CD14-positive monocyte (primary cell): ENCODE results near the gene DGCR8. TPM values are rescaled to one million over a fixed set of nuclear protein-coding genes. Genes with fewer than 3 reads are reported as not detected.
A peak's percentile ranks its signal among the peaks of the same experiment; 100 is the strongest.

Experiments
- DNase-seq, 3 donors: peaks; one replicate each; pipeline ENCODE4 v3.0.0-alpha.2; 2011 to 2022
- H2AFZ ChIP-seq: 2 replicates; pipeline ENCODE4 v1.6.0; 2012; ENCODE audit warnings: mild to moderate bottlenecking, low read depth, low read length, inconsistent platforms; ENCODE audit not compliant: insufficient read depth, poor library complexity, severe bottlenecking
- H3K27ac ChIP-seq, 2 donors: 1 replicate in 1 of 2; 2 replicates in 1 of 2; pipeline ENCODE4 v1.5.1; 2012 to 2013; ENCODE audit warnings: low read length in 2 of 2, control low read depth in 1 of 2, inconsistent platforms in 1 of 2, low read depth in 1 of 2, mild to moderate bottlenecking in 1 of 2
- H3K27me3 ChIP-seq, 2 donors: one replicate each; pipeline versions ENCODE4 v1.6.0 to v1.6.1; 2011 to 2013; ENCODE audit warnings: low read length in 2 of 2; ENCODE audit not compliant: control insufficient read depth in 2 of 2, insufficient read depth in 2 of 2
- H3K36me3 ChIP-seq, 2 donors: replicated peaks in 1 of 2; 1 replicate in 1 of 2; 2 replicates in 1 of 2; pipeline versions ENCODE4 v1.5.1 to v1.6.1; 2012 to 2013; ENCODE audit warnings: low read length in 2 of 2, control low read depth in 1 of 2, inconsistent platforms in 1 of 2, mild to moderate bottlenecking in 1 of 2; ENCODE audit not compliant: insufficient read depth in 2 of 2, control insufficient read depth in 1 of 2
- H3K4me1 ChIP-seq, 2 donors: 1 replicate in 1 of 2; 2 replicates in 1 of 2; pipeline versions ENCODE4 v1.5.1 to v1.6.1; 2012 to 2013; ENCODE audit warnings: low read length in 2 of 2, control low read depth in 1 of 2, inconsistent platforms in 1 of 2, mild to moderate bottlenecking in 1 of 2, moderate library complexity in 1 of 2; ENCODE audit not compliant: insufficient read depth in 2 of 2, control insufficient read depth in 1 of 2
- H3K4me2 ChIP-seq: replicated peaks from 2 replicates; pipeline ENCODE3; 2012; ENCODE audit warnings: low read length, moderate library complexity, mild to moderate bottlenecking; ENCODE audit not compliant: poor library complexity, severe bottlenecking; ENCODE audit errors: extremely low read depth
- H3K4me3 ChIP-seq, 3 experiments: fragments of 200-600 bp in 1 of 3; sonication (generic) in 1 of 3; replicated peaks in 1 of 3; 1 replicate in 2 of 3; 2 replicates in 1 of 3; pipeline ENCODE4 v1.5.1; 2011 to 2013; ENCODE audit warnings: low read length in 3 of 3, mild to moderate bottlenecking in 3 of 3, control low read depth in 2 of 3, low read depth in 2 of 3, inconsistent platforms in 1 of 3, moderate library complexity in 1 of 3
- H3K79me2 ChIP-seq: 2 replicates; pipeline ENCODE4 v1.6.0; 2012; ENCODE audit warnings: mild to moderate bottlenecking, control low read depth, inconsistent platforms, low read length, moderate library complexity; ENCODE audit not compliant: insufficient read depth
- H3K9ac ChIP-seq: 2 replicates; pipeline ENCODE4 v1.6.0; 2017; ENCODE audit warnings: low read length, mild to moderate bottlenecking; ENCODE audit not compliant: insufficient read depth, poor library complexity, severe bottlenecking
- H3K9me3 ChIP-seq, 2 donors: replicated peaks in 1 of 2; 1 replicate in 1 of 2; 2 replicates in 1 of 2; pipeline versions ENCODE4 v1.5.1 to v1.6.1; 2012 to 2013; ENCODE audit warnings: low read length in 2 of 2, control low read depth in 1 of 2; ENCODE audit not compliant: control insufficient read depth in 1 of 2, insufficient read depth in 1 of 2
- H4K20me1 ChIP-seq: 2 replicates; pipeline ENCODE4 v1.6.0; 2012; ENCODE audit warnings: mild to moderate bottlenecking, low read length, control low read depth, moderate library complexity; ENCODE audit not compliant: insufficient read depth
- H3K27ac Mint-ChIP-seq, 7 donors: one replicate each; pipeline ENCODE4 v1.8.0; 2020; ENCODE audit warnings: mild to moderate bottlenecking in 7 of 7, mixed read lengths in 7 of 7, moderate library complexity in 6 of 7, inconsistent platforms in 2 of 7
- H3K27me3 Mint-ChIP-seq, 3 donors: one replicate each; pipeline ENCODE4 v1.8.0; 2021 to 2022; ENCODE audit warnings: low read depth in 3 of 3, mild to moderate bottlenecking in 3 of 3, mixed read lengths in 3 of 3, moderate library complexity in 3 of 3, inconsistent platforms in 1 of 3
- H3K36me3 Mint-ChIP-seq, 2 donors: one replicate each; pipeline ENCODE4 v1.8.0; 2020; ENCODE audit warnings: mixed read lengths in 2 of 2, inconsistent platforms in 1 of 2, mild to moderate bottlenecking in 1 of 2
- H3K4me1 Mint-ChIP-seq: one replicate; pipeline ENCODE4 v1.8.0; 2020; ENCODE audit warnings: mild to moderate bottlenecking, mixed read lengths
- H3K4me3 Mint-ChIP-seq, 2 donors: one replicate each; pipeline ENCODE4 v1.8.0; 2020; ENCODE audit warnings: mild to moderate bottlenecking in 2 of 2, mixed read lengths in 2 of 2, moderate library complexity in 1 of 2
- H3K9me3 Mint-ChIP-seq, 7 donors: one replicate each; pipeline ENCODE4 v1.8.0; 2020 to 2022; ENCODE audit warnings: mixed read lengths in 7 of 7, mild to moderate bottlenecking in 6 of 7, moderate library complexity in 6 of 7, inconsistent platforms in 2 of 7
- CTCF ChIP-seq: fragments of 200-600 bp; IDR thresholded peaks from one replicate; pipeline ENCODE4 v1.8.0; 2022; ENCODE audit warnings: antibody characterized with exemption, mild to moderate bottlenecking
- WGBS: methylation state at CpG from one replicate; pipeline ENCODE4 v1.1.5; 2013; ENCODE audit warnings: missing lambda C conversion rate; ENCODE audit not compliant: insufficient coverage; 5-methylcytosine and 5-hydroxymethylcytosine counted together
- intact Hi-C, 2 donors: fragments of 100-400 bp; cut with micrococcal nuclease; formaldehyde crosslinking; loops; one replicate each; pipeline versions ENCODE4 v1.15.0 to v1.15.1; 2023
- polyA plus RNA-seq, 3 donors: library from polyadenylated mRNA; depleted of rRNA in 1 of 3; unstranded in 2 of 3; stranded (reverse) in 1 of 3; fragments of 300-500 nt in 2 of 3; fragments of >200 nt in 1 of 3; fragmentation: Illumina TruSeq in 2 of 3; gene quantifications; 1 replicate in 2 of 3; 2 replicates in 1 of 3; pipeline ENCODE4 v1.2.3, GENCODE V29; 2012 to 2021

DGCR8 gene
- polyA plus RNA-seq, 3 donors: 1.2 to 18.7 (median 1.4) TPM

GRCh38 chr22:20128902-20129746 is 49.1 kb downstream of the DGCR8 start:
- H3K27ac Mint-ChIP-seq: peak overlapping the region in 1 of 7 donors; percentile 30
- H3K4me1 Mint-ChIP-seq: peaks cover 17% of the 10 kb centered on the region
- Histone ChIP-seq H3K4me1 (peaks cover 15 to 27% of the 10 kb centered on the region in 2 donors), H3K4me3 (no peak overlapping the region), H3K9ac (no peak overlapping the region), H3K4me2 (no peak overlapping the region), H2AFZ (no peak overlapping the region), H3K27ac (peak overlapping the region in 1 of 2 donors; percentile 5), H3K36me3 (peaks cover 20 to 32% of the 10 kb centered on the region in 2 donors), H3K27me3 (no peaks in the 10 kb centered on the region), H3K79me2 (peaks cover 18% of the 10 kb centered on the region), H3K9me3 (no peaks in the 10 kb centered on the region), H4K20me1 (peaks cover 23% of the 10 kb centered on the region)
- WGBS: 56% methylated on average over 17 of the region's 18 CpGs
- peaks cover 29 to 41% of the 10 kb centered on the region in 2 donors for H3K36me3 Mint-ChIP-seq
- no peaks in the 10 kb centered on the region for H3K9me3 Mint-ChIP-seq
- peak overlapping the region in 1 of 2 donors; percentile 27 for H3K4me3 Mint-ChIP-seq
- intact Hi-C loops: loop anchor here in 1 of 2 donors (5.0 kb wide), 1 partner anchor 157 kb away; no protein-coding TSS in a partner anchor
- DNase-seq: peak in 1 of 3 donors; percentile 20
- no peaks in the 10 kb centered on the region for H3K27me3 Mint-ChIP-seq
- peak; percentile 27 for TF ChIP-seq CTCF

- intact Hi-C loops: loop anchor here in 1 of 2 donors (5.0 kb wide), 1 partner anchor 157 kb away; no protein-coding TSS in a partner anchor
- no peak for DNase-seq
- Histone ChIP-seq H3K4me1 (peaks cover 15 to 27% of the 10 kb centered on the region in 2 donors), H3K9ac (no peak overlapping the region), H3K4me3 (no peak overlapping the region), H3K79me2 (peaks cover 20% of the 10 kb centered on the region), H3K4me2 (no peak overlapping the region), H3K27ac (no peak overlapping the region), H3K9me3 (no peaks in the 10 kb centered on the region), H3K27me3 (no peaks in the 10 kb centered on the region), H3K36me3 (peaks cover 17 to 29% of the 10 kb centered on the region in 2 donors), H2AFZ (no peak overlapping the region), H4K20me1 (peaks cover 23% of the 10 kb centered on the region)
- 93% methylated on average over 3 of the region's 3 CpGs for WGBS
- no peak for TF ChIP-seq CTCF
- no peaks in the 10 kb centered on the region for H3K9me3 Mint-ChIP-seq
- peaks cover 28 to 38% of the 10 kb centered on the region in 2 donors for H3K36me3 Mint-ChIP-seq
- no peak overlapping the region for H3K27ac Mint-ChIP-seq
- no peaks in the 10 kb centered on the region for H3K27me3 Mint-ChIP-seq
- peaks cover 20% of the 10 kb centered on the region for H3K4me1 Mint-ChIP-seq
- H3K4me3 Mint-ChIP-seq: no peak overlapping the region
Observed at GRCh38 chr22:20129747-20130014, 49.6 kb downstream of the DGCR8 start.
